ACHN (cell line): ENCODE measurements around the gene SSTR3.
"Not testable (repeated sequence)": the region's sequence is repeated elsewhere in the genome, so short reads cannot be mapped to it uniquely, and the experiment has no call there.

Experiments used
- DNase-seq: peaks from one replicate; pipeline ENCODE4 v3.0.0-alpha.2; 2015
- in situ Hi-C: cut with HindIII; loops from 2 replicates; pipeline ENCODE4 v1.10.0; 2017; ENCODE audit warnings: low sequenced_read_pairs, low pct_ligation_motif_present, low pct_unique_long_range_greater_than_20kb

The SSTR3 gene

DNA sequence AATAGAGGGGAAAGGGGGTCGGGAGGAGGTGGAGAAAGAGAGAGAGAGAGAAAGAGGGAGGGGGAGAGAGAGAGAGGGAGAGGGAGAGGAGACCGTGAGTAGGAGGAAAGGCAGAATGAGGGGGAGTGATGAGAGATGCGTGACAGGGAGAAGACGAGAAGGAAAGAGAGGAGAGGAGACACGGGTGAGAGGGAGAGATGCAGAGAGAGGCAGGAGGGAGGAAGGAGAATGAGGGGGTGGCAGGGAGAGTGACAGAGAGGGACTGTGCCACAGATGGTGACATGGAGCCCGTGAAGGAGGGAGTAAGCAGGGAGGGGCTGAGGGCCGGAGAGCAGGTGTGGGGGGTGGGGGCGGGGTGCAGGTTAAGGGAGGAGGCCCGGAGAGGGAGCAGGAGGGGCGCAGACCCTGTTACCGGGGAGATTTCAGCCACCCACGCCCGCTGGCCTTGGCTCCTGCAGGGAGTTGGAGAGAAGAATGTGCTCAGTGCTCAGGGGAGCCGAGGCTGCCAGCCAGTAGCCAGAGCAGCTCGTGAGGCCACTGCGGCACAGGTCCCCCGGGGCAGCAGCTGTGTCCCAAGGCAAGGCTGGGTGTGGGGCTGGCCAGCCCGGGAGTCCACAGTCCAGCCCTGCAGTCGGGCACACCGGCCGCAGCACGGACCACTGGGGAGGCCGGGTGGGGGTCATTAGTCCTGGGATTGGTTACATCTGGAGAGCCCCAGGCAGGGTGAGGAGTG is at the start of gene SSTR3:
Gene SSTR3 (minus strand): TSS at position 304 of the 733 bp plus-strand sequence. CDS start 4,674 bp downstream, outside the sequence.
- in situ Hi-C loops, result no loop called here
- no peak for DNase-seq

DNA sequence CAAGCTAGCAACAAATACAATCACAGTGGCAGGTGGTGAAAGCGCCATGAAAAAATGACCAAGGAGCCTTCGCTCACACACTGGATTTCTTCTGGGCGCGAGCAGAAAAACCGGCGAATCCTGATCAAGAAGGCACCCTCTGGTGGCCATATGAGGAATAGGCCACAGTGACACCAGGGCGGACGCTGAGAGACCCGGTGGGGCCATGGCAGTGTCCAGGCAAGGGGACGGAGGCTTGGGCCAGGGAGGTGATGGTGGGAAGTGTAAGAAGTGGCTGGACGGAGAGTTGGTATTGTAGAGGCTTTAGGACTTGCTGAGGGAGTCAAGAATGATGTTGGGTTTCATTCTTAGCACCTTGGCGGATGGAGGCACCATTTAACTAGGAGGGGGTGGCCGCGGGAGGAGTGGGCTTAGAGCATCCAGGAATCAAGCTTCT is 48.6 kb upstream of the SSTR3 start:
- in situ Hi-C loops, result no loop called here
- peak; percentile 39 for DNase-seq

DNA sequence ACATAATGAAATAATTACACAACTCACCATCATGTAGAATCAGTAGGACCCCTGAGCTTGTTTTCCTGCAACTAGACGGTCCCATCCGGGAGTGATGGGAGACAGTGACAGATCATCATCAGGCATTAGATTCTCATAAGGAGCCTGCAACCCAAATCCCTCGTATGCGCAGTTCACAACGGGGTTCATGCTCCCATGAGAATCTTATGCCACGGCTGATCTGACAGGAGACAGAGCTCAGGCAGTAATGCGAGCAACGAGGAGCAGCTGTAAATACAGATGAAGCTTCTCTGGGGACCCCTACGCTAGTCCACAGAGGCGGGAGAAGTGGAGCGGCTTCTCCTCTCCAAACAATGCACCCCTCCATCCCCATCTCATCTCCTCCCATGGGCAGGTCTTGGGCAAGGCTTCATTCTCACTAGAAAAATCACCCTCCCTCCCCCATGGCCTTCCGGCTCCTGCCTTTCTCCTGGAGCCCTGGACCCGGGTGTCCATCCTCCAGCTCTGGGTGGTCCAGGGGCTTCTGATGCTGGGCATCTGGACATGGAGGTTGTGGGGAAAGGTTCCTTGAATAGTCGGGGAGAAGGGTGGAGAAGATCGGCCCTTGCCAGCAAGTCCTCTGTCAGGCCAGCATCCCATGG is 48.0 kb upstream of the SSTR3 start:
- in situ Hi-C loops, result no loop called here
- DNase-seq, result no peak

GRCh38 chr22:37259540-37260029 is 47.3 kb upstream of the SSTR3 start:
- DNase-seq, result peak; percentile 75
- in situ Hi-C loops, result no loop called here

- DNase-seq, result no peak
- in situ Hi-C loops, result no loop called here
Measured at GRCh38 chr22:37258753-37259401, 46.6 kb upstream of the SSTR3 start.

DNA sequence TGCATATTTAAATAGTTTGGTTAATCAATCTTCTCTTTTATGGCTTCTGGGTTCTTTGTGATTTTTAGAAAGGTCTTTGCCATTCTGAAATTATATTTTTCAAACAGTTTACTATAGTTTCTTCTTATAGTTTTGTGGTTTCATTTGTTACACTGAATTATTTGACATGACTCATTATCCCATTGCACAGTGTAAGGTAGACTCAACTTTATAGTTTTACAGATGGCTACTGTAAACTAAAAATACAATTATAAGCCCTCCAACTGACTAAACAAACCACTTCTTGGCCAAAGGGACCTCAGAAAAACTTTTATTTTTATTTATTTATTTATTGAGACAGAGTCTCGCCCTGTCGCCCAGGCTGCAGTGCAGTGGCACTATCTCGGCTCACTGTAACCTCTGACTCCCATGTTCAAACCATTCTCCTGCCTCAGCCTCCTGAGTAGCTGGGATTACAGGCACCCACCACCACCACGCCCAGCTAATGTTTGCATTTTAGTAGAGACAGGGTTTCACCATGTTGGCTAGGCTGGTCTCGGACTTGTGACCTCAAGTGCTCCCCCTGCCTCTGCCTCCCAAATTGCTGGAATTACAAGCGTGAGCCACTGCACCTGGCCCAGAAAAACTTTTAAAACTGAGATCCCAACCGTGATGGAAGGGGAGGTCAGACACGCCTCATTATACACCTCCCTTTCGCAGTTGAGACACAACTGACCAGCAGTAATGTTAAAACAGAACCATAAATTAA is 45.9 kb upstream of the SSTR3 start:
- in situ Hi-C loops, result no loop called here
- no peak for DNase-seq

GRCh38 chr22:37256075-37256726 is 43.9 kb upstream of the SSTR3 start:
- DNase-seq, result no peak
- in situ Hi-C loops, result no loop called here

DNA sequence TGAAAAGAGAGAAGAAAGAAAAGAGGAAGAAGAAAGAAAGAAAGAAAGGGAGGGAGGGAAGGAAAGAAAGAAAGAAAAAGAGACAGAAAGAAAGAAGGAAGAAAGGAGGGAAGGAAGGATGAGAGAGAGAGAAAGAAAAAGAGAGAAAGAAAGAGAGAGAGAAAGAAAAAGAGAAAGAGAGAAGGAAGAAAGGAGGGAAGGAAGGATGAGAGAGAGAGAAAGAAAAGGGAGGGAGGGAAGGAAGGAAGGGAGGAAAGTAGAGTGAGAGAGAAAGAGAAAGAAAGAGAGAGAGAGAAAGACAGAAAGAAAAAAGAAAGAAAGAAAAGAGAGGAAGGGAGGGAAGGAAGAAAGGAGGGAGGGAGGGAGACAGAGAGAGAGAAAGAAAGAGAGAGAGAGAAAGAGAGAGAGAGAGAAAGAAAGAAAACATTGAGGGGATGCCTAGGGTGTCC is 43.3 kb upstream of the SSTR3 start:
- in situ Hi-C loops, result no loop called here

GRCh38 chr22:37254867-37255233 is 42.6 kb upstream of the SSTR3 start:
- in situ Hi-C loops, result no loop called here
- DNase-seq, result no peak

More for the DNA sequence above, 43.3 kb upstream of the SSTR3 start:
- DNase-seq, result no peak

DNA sequence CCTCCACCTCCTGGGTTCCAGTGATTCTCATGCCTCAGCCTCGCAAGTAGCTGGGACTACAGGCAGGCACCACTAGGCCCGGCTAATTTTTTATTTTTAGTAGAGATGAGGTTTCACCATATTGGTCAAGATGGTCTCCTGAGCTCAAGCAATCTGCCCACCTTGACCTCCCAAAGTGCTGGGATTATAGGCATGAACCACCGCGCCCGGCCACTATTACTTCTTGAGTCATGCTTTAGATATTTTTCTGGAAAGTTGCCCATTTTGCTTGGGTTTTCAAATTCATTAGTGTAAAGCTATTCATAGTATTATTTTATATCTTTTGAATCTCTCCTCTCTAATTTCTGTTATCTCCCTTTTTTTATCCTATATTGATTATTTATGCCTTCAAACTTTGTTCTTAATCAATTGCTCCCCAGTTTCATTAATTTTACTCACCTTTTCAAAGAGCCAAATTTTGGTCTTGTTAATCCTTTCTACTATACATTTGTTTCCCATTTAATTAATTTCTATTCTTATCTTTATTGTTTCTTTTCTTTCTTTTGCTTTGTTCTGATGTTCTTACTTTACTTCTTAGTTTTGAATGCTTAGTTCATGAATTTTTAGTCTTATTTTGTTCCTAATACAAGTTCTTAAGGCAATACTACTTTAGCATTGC is 42.1 kb upstream of the SSTR3 start:
- in situ Hi-C loops, result no loop called here
- peak; percentile 69 for DNase-seq

DNA sequence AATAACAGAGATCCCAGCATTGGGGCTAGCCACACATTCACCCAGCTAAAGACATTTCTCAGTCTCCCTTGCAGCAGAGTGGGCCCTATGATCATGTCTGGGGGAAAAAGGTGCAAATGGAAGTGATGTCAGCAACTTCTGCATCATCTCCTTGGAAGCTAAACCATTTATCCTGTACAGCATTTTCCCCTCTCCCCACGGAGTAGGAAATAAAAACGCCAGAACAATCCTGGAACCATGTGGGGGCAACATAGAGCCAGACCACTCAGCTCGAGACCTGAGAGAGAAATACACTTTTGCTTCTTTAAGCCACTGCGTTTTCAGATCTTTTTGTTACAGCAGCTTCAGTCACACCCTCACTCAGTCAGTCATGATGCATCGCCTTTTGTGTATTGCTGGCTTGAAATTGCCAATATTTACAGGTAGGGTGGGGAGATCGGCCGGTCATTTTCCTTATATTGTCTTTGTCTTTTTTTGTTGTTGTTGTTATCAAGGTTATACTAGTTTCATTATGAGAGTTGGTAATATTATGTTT is 40.9 kb upstream of the SSTR3 start:
- in situ Hi-C loops, result no loop called here
- DNase-seq, result no peak

DNA sequence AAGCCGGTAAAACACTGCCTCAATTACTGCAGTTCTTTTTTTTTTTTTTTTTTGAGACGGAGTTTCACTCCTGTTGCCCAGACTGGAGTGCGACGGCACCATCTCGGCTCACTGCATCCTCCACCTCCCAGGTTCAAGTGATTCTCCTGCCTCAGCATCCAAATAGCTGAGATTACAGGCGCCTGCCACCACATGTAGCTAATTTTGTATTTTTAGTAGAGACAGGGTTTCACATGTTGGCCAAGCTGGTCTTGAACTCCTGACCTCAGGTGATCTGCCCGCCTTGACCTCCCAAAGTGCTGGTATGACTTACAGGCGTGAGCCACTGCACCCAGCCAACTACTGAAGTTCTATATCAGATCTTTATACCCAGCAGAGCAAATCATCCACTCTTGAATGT is 39.6 kb upstream of the SSTR3 start:
- in situ Hi-C loops, DNase-seq: not testable (repeated sequence)

DNA sequence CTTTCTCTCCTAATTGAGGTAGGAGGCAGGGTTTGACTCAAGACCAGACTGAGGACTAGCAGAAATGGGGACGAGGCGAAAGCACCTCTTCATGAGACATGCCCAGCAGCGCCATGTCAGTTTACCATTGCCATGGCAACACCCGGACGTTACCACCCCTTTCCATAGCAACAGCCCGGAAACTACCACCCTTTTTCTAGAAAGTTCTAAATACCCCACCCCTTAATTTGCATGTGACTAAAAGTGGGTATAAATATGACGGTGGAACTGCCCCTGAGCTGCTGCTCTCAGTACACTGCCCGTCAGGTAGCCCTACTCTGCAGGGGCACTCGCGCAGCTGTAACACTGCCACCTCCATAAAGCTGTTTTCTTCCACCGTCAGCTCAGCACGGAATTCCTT is 37.7 kb upstream of the SSTR3 start:
- in situ Hi-C loops, result no loop called here
- no peak for DNase-seq

DNA sequence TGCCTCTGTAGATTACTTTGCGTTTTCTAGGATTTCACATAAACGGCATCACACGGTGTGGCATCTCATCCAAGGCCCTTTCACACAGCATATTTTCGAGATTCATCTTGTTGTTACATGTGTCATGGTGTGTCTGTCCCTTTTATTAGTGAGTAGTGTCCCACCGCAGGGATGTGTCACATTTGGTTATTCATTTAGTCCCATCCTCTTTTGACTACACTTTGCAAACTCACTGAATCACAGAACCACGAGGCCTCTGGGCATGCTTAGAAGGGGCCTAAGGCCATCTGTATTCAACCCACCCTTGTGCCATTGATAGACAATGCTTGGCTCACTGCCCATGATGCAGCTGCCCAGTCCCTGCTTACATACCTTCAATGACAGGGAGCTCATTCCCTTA is 36.0 kb upstream of the SSTR3 start:
- DNase-seq, result no peak
- in situ Hi-C loops, result no loop called here

DNA sequence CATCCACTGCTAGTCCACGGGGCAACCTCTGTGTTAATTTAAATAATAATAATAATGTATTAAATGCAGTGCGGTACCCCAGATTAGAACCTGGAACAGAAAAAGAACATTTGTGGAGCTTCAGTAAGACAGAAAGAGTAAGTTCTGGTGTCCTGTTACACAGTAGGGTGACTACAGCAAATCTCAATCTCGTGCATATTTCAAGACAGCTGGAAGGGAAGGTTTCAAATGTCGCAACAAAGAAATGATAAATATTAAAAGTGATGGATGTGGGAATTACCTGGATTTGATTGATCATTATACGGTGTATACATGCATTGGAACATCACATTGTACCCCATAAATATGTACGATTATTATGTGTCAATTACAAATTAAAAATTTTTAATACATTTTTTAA is 33.5 kb upstream of the SSTR3 start:
- in situ Hi-C loops, result no loop called here
- no peak for DNase-seq

- in situ Hi-C loops, result no loop called here
- DNase-seq, result no peak
Measured at GRCh38 chr22:37244922-37245722, 32.8 kb upstream of the SSTR3 start.
